Uterus (tissue), 4 donors: ENCODE measurements around the gene PTPA. TPM values are rescaled to one million over a fixed set of nuclear protein-coding genes. Genes with fewer than 3 reads are reported as not detected.

Experiments
- DNase-seq, 2 donors: peaks; one replicate each; pipeline ENCODE4 v3.0.0-alpha.2; 2019 to 2020
- H3K27ac ChIP-seq, 2 donors: fragments of 200-600 bp; sonication (generic); 1 replicate in 1 of 2; 2 replicates in 1 of 2; pipeline ENCODE4 v1.5.1; 2016 to 2018
- H3K27me3 ChIP-seq, 2 donors: fragments of 200-600 bp; sonication (generic); one replicate each; pipeline ENCODE4 v1.5.1; 2018 to 2019; ENCODE audit warnings: control low read depth in 1 of 2
- H3K36me3 ChIP-seq, 2 donors: fragments of 200-600 bp; sonication (generic); one replicate each; pipeline ENCODE4 v1.5.1; 2019; ENCODE audit warnings: control low read depth in 1 of 2
- H3K4me1 ChIP-seq, 2 donors: fragments of 200-600 bp; sonication (generic); one replicate each; pipeline ENCODE4 v1.5.1; 2018 to 2019; ENCODE audit warnings: control low read depth in 1 of 2
- H3K4me3 ChIP-seq, 2 donors: fragments of 200-600 bp; sonication (generic); 1 replicate in 1 of 2; 2 replicates in 1 of 2; pipeline ENCODE4 v1.5.1; 2018 to 2019; ENCODE audit warnings: mild to moderate bottlenecking in 1 of 2
- H3K9me3 ChIP-seq, 2 donors: fragments of 200-600 bp; sonication (generic); one replicate each; pipeline ENCODE4 v1.5.1; 2019; ENCODE audit warnings: control low read depth in 1 of 2
- POLR2A ChIP-seq, 2 donors: fragments of 450-650 bp; IDR thresholded peaks; one replicate each; pipeline ENCODE4 v1.6.1; 2016; ENCODE audit warnings: antibody characterized with exemption in 2 of 2, mild to moderate bottlenecking in 1 of 2, moderate library complexity in 1 of 2
- intact Hi-C: fragments of 100-400 bp; cut with DNase I; formaldehyde crosslinking; loops from one replicate; pipeline ENCODE4 v1.15.1; 2023; ENCODE audit warnings: low total_unique reads
- total RNA-seq, 4 donors: library from RNA; depleted of rRNA in 3 of 4; stranded (reverse); fragments of >200 nt in 3 of 4; gene quantifications; one replicate each; pipeline versions ENCODE4 v1.1.0 to v1.2.4, GENCODE V29; 2014 to 2023
- TF ChIP-seq, protein P1 (sequence below), 4 experiments: fragments of 200-600 bp in 2 of 4; fragments of 450-650 bp in 2 of 4; sonication (generic) in 2 of 4; IDR thresholded peaks; one replicate each; pipeline ENCODE4 v1.5.1; 2016 to 2019; ENCODE audit warnings: antibody characterized with exemption in 4 of 4, mild to moderate bottlenecking in 2 of 4, moderate library complexity in 1 of 4
- donor health status: DM: yes; HTN: yes; CAD: no.

Gene PTPA
- total RNA-seq, 4 donors from 2014 or later: 28.9 to 107 (median 62.1) TPM

DNA sequence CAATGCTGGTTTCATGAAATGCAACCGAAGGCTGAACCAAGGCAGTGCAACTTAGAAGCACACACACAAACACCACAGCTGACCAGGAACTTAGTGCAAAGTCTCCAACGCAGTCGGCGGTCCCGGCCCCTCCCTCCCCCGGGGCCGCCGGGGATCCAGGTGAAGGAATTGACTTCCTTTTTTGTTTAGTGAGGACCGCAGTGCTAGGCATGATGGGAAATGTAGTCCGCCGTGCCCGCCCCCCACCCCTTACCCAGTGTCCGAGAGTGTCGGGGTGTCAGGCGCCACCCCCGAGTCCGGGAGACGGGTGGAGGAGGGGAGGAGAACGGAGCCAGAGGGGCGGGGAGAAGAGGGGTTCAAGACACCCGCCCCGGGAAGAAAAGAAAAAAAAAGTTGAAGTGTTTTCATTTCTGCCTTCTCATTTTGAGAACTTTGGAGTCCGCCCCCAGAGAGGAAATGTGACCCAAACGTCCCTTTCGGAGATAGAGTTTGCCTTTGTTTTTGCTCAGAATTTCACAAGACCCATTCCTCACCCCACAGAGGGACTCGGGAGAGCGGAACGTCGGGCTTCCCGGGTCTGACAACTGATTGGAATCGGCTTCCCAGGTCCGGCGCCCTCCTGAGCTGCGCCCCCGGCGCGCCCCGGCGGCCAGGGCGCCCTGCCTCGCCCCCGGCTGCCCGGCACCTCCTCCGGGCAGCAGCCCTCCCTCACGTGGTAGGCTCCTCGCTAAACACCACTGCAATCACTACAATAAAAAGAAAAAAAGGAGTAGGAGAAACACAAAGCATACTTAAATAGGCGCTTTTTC, 64.8 kb downstream of the PTPA start:
- DNase-seq: peak; percentile 91
- Histone ChIP-seq H3K9me3 (no peaks in the 10 kb centered on the region), H3K27ac (peak overlapping the region; percentile 97 to 98), H3K4me3 (peak overlapping the region; percentile 66 to 98), H3K36me3 (no peaks in the 10 kb centered on the region), H3K4me1 (peaks cover 0 to 8% of the 10 kb centered on the region in 2 donors), H3K27me3 (no peaks in the 10 kb centered on the region)
- intact Hi-C loops: loop anchor here (10.0 kb wide), 3 partner anchors 149 to 319 kb away; no protein-coding TSS in a partner anchor
- TF ChIP-seq, protein P1, sequence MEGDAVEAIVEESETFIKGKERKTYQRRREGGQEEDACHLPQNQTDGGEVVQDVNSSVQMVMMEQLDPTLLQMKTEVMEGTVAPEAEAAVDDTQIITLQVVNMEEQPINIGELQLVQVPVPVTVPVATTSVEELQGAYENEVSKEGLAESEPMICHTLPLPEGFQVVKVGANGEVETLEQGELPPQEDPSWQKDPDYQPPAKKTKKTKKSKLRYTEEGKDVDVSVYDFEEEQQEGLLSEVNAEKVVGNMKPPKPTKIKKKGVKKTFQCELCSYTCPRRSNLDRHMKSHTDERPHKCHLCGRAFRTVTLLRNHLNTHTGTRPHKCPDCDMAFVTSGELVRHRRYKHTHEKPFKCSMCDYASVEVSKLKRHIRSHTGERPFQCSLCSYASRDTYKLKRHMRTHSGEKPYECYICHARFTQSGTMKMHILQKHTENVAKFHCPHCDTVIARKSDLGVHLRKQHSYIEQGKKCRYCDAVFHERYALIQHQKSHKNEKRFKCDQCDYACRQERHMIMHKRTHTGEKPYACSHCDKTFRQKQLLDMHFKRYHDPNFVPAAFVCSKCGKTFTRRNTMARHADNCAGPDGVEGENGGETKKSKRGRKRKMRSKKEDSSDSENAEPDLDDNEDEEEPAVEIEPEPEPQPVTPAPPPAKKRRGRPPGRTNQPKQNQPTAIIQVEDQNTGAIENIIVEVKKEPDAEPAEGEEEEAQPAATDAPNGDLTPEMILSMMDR (IDR thresholded peaks at IDR 0.05): peak in 2 of 4 experiments; percentile 19 to 22
- peak; percentile 62 to 70 for TF ChIP-seq POLR2A (IDR thresholded peaks at IDR 0.05)

DNA sequence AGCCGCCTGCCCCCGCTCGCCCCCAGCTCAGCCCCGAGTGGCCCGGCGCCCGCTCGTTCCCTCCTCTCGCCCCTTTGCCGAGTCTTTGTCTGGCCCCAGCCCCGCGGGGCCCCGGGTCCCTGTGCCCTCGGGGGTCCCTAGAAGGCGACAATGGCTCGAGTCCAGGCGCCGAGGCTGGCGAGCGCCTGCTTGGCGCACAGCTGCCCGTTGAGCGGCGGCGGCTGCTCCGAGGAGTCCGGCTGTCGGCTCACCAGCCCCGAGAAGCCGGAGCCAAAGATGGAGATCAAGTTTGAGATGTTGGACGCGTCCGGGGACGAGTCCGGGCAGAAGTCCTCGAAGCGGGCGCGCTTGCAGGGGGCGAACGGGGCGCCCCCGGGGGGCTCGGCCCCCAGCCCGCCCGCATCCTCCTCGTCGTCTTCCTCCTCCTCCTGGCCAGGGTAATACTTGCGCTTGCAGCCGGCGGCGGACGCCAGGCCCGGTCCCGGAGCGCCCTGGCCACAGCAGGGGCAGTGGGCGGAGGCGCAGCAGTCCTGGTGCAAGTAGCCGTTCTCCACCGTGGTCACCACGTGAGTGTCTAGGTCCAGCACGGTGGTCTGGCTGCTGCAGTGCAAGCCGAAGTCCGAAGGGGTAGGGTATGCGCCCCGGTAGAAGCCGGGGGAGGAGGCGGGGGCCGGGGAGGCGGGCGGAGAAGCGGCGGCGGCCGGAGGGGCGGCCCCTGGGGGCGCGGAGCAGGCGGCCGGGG, 65.7 kb downstream of the PTPA start:
- H3K27me3 ChIP-seq: no peaks in the 10 kb centered on the region

DNA sequence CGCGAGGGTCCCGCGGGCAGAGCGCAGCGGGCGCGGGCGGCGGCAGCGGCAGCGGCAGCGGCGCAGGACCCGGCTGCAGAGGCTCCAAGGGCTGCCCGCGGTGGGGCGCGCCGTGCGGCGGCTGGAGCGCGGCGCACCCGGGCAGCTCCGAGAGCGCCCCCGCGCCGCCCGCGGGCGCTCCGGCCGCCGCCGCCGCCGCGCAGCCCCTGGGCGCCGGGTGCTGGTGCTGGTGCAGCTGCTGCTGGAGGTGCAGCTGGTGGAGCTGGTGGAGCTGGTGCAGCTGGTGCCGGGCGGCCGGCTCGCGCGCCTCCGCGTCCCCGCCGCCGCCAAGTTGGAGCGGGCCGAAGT, 66.2 kb downstream of the PTPA start:
- Histone ChIP-seq H3K9me3 (no peaks in the 10 kb centered on the region), H3K4me1 (peaks cover 0 to 8% of the 10 kb centered on the region in 2 donors), H3K36me3 (no peaks in the 10 kb centered on the region), H3K4me3 (peak overlapping the region; percentile 97 to 98), H3K27ac (peak overlapping the region; percentile 97 to 98), H3K27me3 (no peaks in the 10 kb centered on the region)
- intact Hi-C loops: loop anchor here (10.0 kb wide), 3 partner anchors 147 to 317 kb away; no protein-coding TSS in a partner anchor
- TF ChIP-seq, protein P1 (IDR thresholded peaks at IDR 0.05): no peak
- no peak for TF ChIP-seq POLR2A (IDR thresholded peaks at IDR 0.05)
- DNase-seq: no peak

More for the DNA sequence above, 65.7 kb downstream of the PTPA start:
- Histone ChIP-seq H3K4me1 (peaks cover 0 to 8% of the 10 kb centered on the region in 2 donors), H3K27ac (peak overlapping the region; percentile 97 to 98), H3K9me3 (no peaks in the 10 kb centered on the region), H3K4me3 (peak overlapping the region; percentile 66 to 98), H3K36me3 (no peaks in the 10 kb centered on the region)
- TF ChIP-seq POLR2A (IDR thresholded peaks at IDR 0.05): no peak
- TF ChIP-seq, protein P1 (IDR thresholded peaks at IDR 0.05): peak in 1 of 4 experiments; percentile 6
- intact Hi-C loops: loop anchor here (10.0 kb wide), 3 partner anchors 148 to 318 kb away; no protein-coding TSS in a partner anchor
- DNase-seq: peak; percentile 52

DNA sequence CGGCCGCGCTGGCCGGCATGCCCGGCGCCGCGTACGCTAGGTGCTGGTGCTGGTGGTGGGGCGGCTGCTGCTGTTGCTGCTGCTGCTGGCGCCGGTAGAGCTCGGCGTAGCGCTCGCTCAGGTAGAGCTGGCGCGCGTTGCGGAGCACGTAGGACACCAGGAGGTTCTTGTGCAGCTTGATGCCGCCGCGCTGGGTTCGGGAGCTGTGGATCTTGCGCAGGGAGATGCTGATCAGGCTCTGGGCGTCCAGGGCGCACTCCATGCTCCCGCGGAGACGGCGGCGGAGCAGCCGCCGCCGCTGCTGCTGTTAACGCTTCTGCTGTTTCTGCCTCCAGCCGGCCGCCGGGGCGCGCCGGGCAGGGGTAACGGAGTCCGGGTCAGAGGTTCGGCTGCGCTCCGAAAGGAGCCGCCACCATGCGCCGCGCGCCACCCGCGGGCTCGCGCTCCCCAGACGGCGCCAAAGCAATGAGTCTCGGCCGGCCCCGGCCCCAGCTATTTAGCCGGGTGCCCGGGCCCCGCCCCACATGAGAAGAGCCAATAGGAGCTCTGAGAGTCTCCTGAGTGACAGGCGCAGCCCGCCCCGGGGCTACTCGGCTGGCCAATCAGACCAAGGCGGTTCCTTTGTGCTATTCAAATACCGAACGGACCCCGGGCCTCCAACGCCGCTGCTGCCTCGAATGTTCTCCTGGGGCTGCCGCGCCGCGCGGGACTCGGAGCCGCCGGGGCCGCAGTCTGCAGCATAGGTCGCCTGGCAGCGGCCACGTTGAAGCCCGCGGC, 66.8 kb downstream of the PTPA start, which contains the start of gene IER5L:
Gene IER5L, minus strand, starts transcription at position 471 of the 777 bp plus-strand sequence. Its CDS starts 209 bp downstream, at position 262.
- Histone ChIP-seq H3K27me3 (no peaks in the 10 kb centered on the region), H3K36me3 (no peaks in the 10 kb centered on the region), H3K4me1 (peaks cover 0 to 8% of the 10 kb centered on the region in 2 donors), H3K9me3 (no peaks in the 10 kb centered on the region), H3K4me3 (peak within 1 kb of the TSS; percentile 97 to 98), H3K27ac (peak within 1 kb of the TSS; percentile 97 to 98)
- peak; percentile 98 for TF ChIP-seq POLR2A (IDR thresholded peaks at IDR 0.05)
- TF ChIP-seq, protein P1 (IDR thresholded peaks at IDR 0.05): peak in 1 of 4 experiments; percentile 17
- DNase-seq: peak; percentile 97
- intact Hi-C loops: loop anchor here (10.0 kb wide), 3 partner anchors 147 to 317 kb away; no protein-coding TSS in a partner anchor
